Activated T-cell treated with anti-CD3 and anti-CD28 coated beads for 24 hours (primary cell): Measurements from ENCODE around the gene TNFRSF4.

ENCODE experiments used
- DNase-seq: peaks from one replicate; pipeline ENCODE4 v3.0.0-alpha.2; 2020; ENCODE audit warnings: low read depth

The TNFRSF4 gene

GRCh38 chr1:1245178-1245816 lies 31.3 kb upstream of the TNFRSF4 start:
- DNase-seq: no peak

- DNase-seq: no peak
Measured at GRCh38 chr1:1244192-1244811, 30.3 kb upstream of the TNFRSF4 start.

- DNase-seq: no peak
Measured at GRCh38 chr1:1243807-1244191, 29.8 kb upstream of the TNFRSF4 start.

GRCh38 chr1:1243266-1243660 lies 29.3 kb upstream of the TNFRSF4 start:
- DNase-seq: no peak

- DNase-seq: no peak
Measured at GRCh38 chr1:1242461-1243265, 28.7 kb upstream of the TNFRSF4 start.

- no peak for DNase-seq
Measured at GRCh38 chr1:1241588-1242219, 27.8 kb upstream of the TNFRSF4 start.

- DNase-seq: no peak
Measured at GRCh38 chr1:1240822-1241587, 27.1 kb upstream of the TNFRSF4 start.

GRCh38 chr1:1240348-1240732 lies 26.4 kb upstream of the TNFRSF4 start:
- no peak for DNase-seq

GRCh38 chr1:1239614-1240347 lies 25.8 kb upstream of the TNFRSF4 start:
- DNase-seq: no peak

GRCh38 chr1:1239227-1239613 lies 25.3 kb upstream of the TNFRSF4 start:
- DNase-seq: no peak

- no peak for DNase-seq
Measured at GRCh38 chr1:1238702-1239178, 24.8 kb upstream of the TNFRSF4 start.

GRCh38 chr1:1237874-1238701 lies 24.1 kb upstream of the TNFRSF4 start:
- no peak for DNase-seq

GRCh38 chr1:1236945-1237873 lies 23.3 kb upstream of the TNFRSF4 start:
- no peak for DNase-seq

GRCh38 chr1:1236176-1236763 lies 22.3 kb upstream of the TNFRSF4 start:
- DNase-seq: no peak

- no peak for DNase-seq
Measured at GRCh38 chr1:1235016-1235744, 21.2 kb upstream of the TNFRSF4 start.

GRCh38 chr1:1234180-1234808 lies 20.3 kb upstream of the TNFRSF4 start:
- DNase-seq: no peak

GRCh38 chr1:1233567-1233892 lies 19.6 kb upstream of the TNFRSF4 start:
- DNase-seq: no peak
